Stimulated activated CD8-positive, alpha-beta memory T cell treated with anti-CD3 and anti-CD28 coated beads, Interleukin-4, amount 100 ng/mL, for 24 hours (primary cell): ENCODE measurements around the gene MARCHF3.
"Not testable (repeated sequence)": the region's sequence is repeated elsewhere in the genome, so short reads cannot be mapped to it uniquely, and the experiment has no call there.

Source experiments
- DNase-seq: peaks from one replicate; pipeline ENCODE4 v3.0.0-alpha.2; 2020; ENCODE audit warnings: low read depth

The MARCHF3 gene

DNA sequence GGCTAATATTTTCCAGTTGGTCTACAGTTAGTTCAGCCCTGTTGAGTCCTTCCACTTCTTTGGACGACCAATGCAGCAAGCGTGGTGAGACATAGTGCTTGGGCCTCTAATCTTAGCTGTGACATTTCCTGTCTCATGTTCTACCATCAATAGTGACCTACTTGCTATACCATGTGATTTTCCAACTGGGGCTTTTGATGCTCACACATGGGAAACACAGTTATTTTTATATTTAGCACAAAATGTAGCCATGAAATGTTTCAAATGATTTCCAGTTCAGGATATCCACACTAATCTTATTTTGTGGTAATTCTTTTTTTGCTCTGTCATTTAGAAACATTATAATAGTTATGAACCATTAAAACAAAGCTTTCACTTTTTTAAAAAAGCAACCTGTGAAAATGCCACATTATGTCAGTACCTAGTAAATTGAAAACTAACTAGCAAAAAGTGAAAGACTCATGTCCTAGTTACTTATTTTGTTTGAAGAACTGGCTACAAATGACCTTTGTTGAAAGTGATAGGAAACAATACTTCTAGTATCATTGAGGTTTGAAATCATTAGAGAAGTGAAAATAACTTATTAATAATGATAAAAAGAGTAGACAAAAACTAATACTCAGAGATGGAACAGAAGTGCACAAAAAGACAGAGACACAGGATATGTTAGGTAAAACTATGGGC, 18.3 kb downstream of the MARCHF3 start:
- no peak for DNase-seq

- no peak for DNase-seq
Measured at GRCh38 chr5:127011153-127011552, 19.2 kb downstream of the MARCHF3 start.

- DNase-seq, result no peak
Measured at GRCh38 chr5:127010362-127010761, 20.0 kb downstream of the MARCHF3 start.

GRCh38 chr5:127009784-127010183, 20.6 kb downstream of the MARCHF3 start:
- DNase-seq, result no peak

- no peak for DNase-seq
Measured at GRCh38 chr5:127008300-127008975, 21.9 kb downstream of the MARCHF3 start.

GRCh38 chr5:127007522-127007921, 22.8 kb downstream of the MARCHF3 start:
- DNase-seq, result no peak

DNA sequence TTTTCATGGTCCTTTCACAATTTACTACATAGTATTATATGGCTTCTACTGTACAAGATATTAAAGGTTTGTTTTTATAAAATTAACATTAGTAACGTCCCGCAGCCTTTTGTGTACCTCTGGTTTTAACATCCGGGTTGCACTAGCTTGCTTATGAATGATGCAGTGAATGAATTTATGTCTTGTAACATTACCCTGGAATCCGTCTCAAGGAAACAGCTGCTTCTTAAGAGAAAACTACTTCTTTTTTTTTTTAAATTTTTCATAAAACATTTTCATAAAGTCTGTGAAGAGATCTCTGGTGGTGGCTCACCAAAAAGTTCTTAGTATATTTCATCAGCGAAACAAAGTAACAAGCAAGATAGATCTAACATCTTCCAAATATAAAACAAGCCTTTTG, 23.6 kb downstream of the MARCHF3 start:
- DNase-seq, result no peak

- not testable (repeated sequence) for DNase-seq
Measured at GRCh38 chr5:127005282-127005681, 25.1 kb downstream of the MARCHF3 start.

GRCh38 chr5:127004721-127005120, 25.6 kb downstream of the MARCHF3 start:
- DNase-seq, result no peak

DNA sequence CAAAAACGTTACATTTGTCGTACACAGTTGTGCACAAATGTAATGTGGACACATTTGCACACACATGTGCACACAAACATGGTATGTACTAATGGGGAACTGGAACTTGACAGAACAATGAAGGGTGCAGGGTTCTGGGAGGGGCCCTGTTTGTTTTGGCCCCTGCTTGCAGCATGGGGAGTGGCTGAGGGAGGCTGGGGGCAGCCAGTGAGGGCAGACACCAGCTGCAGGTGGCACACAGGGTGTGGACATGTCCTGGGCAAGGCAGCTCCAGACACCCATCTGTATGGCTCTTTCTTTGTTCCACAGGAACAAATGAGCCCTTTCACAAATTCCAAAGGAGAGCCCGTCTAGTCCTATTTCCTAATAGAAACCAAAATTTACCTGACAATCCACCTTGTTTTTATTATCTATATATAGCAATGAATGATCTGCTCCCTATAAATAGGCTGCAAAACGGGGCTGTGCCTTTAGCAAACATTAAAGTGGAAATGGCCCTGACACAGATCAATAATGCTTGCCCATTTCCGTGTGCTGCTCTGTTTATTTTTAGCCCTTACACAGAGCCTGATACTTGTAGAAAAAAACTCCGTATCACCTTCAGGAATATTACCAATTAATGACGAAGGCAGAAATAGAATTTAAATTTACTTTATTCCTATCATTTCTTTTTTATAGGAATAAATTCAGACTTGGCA, 26.4 kb downstream of the MARCHF3 start:
- DNase-seq, result no peak

DNA sequence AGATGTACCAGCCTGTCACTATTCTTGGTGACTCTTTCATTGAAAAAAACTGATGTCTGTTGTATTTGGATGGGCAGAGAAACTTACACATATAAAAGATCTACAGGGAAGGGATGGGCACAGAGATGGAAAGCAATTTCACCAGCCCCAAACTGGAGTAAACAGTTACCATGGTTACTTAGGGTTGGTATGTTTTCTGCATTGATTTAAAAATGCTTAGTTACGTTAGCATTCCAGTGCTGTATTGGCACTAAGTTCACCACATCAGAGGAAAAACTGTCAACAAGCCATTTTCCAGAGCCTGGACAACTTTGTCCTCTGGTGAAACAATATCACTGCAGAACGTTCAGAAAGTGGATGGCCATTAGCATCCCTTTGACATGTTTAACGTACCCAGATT, 28.0 kb downstream of the MARCHF3 start:
- DNase-seq, result no peak

GRCh38 chr5:127001621-127002296, 28.6 kb downstream of the MARCHF3 start:
- no peak for DNase-seq

DNA sequence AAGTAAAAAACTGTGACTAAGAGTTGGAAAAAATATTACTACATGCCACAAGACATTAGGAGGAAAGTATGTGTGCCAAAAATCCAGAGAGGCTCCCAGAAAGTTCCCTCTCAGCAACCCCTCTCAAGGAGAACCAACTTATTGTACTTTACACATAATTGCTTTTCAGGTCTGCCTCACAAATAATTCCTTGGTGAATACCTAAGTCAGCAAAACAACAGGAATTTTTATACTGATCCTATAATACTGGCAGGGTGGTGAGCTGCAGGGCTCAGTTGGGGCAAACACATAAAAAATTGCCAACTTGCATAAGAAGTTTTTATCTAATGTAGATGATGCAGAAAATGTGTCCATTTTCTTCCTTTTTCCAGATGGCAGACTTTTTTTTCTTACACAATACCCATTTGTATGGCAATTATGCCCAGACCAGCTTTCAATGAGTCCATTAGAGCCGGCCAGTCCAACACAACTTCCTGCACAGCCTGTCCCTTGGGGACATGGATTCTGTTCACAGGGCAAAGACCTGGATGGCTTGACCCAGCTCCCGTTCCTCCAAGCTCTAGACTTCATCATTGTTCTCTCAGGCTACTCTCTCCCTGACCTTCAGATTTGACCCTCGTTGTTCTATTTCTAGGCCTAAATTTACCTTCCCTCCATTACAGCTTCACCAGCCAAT, 31.3 kb downstream of the MARCHF3 start:
- no peak for DNase-seq

- DNase-seq, result no peak
Measured at GRCh38 chr5:126998201-126998631, 32.1 kb downstream of the MARCHF3 start.

DNA sequence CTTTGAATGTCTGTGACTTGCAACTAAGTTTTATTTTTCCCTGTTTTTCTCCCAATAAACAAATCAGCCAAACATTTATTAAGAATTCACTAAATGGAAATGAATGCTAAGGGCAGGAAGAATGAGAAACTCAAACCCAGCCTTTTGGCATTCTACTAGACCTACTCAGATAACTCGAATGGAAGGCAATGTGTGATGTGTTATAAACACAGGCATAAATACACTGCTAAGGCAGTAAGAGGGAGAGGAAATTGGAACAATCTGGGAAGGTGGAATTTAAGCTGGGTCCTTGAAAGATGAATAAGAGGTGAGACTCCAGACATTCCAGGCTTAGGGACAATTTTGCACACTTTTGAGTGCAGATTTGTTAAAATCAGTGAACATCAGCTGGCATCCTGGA, 34.7 kb downstream of the MARCHF3 start:
- no peak for DNase-seq

DNA sequence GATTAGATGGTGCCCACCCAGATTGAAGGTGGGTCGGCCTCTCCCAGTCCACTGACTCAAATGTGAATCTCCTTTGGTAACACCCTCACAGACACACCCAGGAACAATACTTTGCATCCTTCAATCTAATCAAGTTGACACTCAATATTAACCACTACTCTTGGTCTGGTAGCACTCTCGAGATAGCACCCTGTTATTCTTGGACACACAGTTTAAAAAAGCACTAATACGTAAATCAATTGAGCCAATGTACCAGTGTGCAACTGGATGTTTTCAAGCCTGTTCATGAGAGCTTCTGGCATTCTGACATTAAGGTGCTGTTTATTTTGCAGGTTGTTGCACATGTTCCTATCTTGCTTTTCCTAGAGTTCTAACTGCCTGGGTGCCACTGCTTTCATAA, 35.3 kb downstream of the MARCHF3 start:
- DNase-seq, result no peak

GRCh38 chr5:126994485-126994884, 35.9 kb downstream of the MARCHF3 start:
- DNase-seq, result no peak

GRCh38 chr5:126988021-126988569, 42.3 kb downstream of the MARCHF3 start:
- no peak for DNase-seq

GRCh38 chr5:126987271-126987899, 43.0 kb downstream of the MARCHF3 start:
- no peak for DNase-seq

DNA sequence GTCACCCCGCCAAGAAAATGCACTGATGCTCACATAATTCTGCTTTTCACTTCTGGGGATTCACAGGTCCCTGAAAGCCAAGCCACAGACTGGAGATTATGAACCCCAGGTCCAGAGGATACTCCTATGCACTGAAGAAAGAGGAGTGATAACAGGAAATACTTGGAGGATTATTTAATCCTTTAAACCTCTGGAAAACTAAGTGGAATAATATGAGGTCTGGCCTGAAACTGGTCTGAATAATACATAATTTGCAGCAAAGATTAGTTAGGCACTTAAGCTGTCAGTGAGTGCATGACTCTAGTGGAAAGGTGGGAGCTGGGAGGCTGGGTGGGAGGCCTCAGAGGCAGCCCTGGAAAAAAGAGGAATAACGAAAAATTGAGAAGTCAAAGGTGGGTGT, 45.7 kb downstream of the MARCHF3 start:
- no peak for DNase-seq

GRCh38 chr5:126983874-126984266, 46.5 kb downstream of the MARCHF3 start:
- no peak for DNase-seq
